HG03175 (cell line): ENCODE results near the gene ESF1.

Experiments used
- ATAC-seq: cut with Tn5 transposase; IDR thresholded peaks from one replicate; pipeline ENCODE4 v1.9.1; 2021; ENCODE audit warnings: mild to moderate bottlenecking, moderate library complexity; ENCODE audit not compliant: unreplicated experiment

The ESF1 gene

DNA sequence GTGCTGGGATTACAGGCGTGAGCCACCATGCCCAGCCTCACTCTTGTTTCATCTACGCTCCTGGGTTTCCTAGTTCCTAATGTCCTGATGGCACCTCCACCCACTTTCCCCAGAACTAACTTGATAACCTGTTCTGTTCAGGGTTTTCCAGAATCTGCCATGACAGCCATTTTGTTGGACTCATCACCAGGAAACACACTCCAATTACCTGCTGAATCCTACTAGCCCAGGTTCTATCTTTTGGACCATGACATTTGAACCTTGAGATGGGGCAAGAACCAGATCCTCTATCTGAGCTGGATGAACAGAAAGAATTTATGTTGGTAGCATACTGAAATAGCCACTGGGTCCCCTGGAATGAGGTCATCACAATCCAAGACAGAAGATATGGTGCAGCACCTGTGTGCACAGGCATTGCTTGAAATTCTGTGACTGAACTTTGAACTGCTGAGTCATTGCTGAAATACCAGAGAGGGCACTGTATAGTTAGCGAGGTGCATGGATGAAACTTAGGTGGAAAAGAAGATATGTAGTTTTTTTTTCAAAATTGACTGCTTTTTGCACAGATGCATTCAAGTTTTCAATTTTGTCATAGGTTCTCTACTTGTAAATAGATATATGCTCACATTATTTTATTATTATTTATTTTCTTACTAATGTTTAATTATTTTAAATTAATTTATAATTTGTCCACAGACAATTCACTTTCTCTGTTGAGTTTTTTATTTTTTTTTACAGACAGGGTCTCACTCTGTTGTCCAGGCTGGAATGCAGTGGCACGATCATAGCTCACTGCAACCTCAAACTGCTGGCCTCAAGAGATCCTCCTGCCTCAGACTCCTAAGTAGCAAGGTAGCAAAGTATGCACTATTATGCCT is 103.2 kb downstream of the ESF1 start:
- ATAC-seq: peak; percentile 82

DNA sequence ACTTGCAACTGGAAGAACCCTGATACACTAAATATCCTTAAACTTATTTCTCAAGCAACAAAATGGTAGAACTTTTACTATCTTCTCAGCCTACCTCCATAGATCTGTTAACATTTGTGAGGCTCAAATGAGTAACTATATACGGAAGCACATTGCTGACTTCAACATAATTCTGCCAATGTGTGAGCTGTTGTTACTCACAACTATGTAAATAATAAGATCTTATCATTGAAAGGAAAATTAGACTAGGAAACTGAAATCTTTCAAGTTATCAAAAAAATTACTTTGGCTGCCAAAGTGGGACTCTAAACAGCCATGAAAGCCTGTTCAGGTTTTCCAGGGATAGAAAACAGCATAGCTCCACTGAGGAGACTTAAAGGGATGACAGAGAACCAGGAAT is 105.8 kb downstream of the ESF1 start:
- ATAC-seq: no peak

DNA sequence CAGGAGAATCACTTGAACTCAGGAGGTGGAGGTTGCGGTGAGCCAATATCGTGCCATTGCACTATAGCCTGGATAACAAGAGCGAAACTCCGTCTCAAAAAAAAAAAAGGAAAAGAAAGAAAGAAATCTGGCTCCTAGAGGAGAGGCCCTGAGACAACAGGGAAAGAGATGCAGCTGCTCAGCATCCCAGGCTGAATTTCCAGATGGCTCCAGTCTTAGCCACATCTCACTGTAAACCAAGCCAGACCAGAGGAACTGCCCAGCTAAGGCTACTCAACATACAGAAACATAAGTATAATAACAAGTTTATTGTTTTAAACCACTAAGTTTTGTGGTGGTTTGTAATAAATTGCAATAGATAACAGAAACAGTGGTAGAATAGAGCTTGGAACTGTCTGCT is 107.5 kb downstream of the ESF1 start:
- no peak for ATAC-seq

GRCh38 chr20:13676682-13677081 is 108.0 kb downstream of the ESF1 start:
- ATAC-seq: no peak

DNA sequence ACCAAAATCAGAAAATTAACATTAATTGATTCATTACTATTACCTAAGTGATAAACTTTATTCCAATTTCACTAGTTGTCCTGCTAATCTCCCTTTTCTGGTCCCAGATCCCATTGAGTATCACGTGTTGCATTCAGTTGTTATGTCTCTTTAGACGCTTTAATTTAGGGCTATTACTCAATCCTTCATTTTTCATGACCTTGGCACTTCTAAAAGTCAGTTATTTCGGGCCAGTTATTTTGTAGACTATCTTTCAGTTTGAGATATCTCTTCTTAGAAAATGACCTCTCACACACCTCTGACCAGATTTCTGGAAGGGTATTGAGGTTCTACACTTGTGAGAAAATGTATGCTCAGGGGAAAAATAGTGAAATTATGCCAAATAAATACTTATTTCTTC is 112.0 kb downstream of the ESF1 start:
- ATAC-seq: no peak

DNA sequence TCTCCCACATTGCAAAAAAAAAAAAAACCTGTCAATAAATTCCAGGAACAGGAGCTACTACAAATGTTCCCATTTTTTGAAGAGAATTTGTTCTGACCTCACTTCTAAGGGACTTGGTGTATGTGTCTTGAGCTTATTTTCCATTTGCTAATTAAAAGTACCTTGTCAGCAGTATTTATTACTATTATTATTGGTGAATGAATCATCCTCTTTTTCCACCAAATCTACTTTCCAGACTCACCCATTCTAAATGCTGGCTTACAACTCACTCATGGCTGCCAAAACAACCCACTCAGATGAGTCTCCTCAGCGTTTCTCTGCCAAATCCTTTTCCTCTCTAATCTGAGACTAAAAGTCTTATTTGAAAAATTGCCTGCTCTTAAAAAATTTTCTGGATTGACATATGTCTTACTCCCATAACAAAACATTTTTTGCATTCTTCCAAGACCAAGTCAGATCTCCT is 112.8 kb downstream of the ESF1 start:
- ATAC-seq: no peak

DNA sequence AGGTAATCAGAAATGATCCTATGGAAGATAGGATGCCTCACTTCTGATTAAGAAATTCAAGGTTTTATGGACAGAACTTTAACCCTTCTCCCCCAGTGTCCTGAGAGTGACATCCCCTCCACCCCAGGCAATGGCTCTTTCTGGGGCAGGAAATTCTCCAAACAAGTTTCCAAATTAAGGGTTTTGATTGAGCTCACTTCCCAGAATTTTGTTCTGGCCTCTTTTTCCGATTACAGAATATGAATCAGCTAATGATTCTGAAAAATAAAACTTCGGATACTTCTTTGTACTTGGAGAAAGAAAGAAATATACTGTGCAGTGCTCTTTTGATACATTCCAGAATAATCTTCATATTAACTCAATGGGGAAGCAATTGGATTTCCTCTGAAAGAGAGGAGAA is 113.2 kb downstream of the ESF1 start:
- no peak for ATAC-seq

DNA sequence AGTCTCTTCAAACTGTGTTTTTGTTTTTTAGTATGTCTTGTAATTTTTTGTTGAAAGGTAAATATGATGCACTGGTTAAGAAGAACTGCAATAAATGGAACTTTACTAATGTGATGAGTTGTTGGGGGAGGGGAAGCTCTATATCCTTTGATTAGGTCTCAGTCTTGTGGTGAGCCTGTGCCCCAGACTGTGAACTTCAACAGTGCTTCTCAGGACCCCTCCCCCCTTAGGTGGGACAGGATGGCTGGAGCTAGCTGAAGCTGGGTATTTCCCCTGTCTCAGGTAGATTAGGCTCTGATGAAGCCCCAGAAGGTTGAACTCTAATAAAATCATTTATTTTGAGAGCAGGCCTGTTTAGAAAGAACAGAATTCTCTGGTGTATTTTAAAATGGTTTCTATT is 114.6 kb downstream of the ESF1 start:
- ATAC-seq: no peak

- no peak for ATAC-seq
These were observed 118.9 kb downstream of the ESF1 start for GRCh38 chr20:13665709-13666395.
